ENCODE results near the gene FTO. TPM values are rescaled to one million over a fixed set of nuclear protein-coding genes. Genes with fewer than 3 reads are reported as not detected.

The FTO gene
- total and polyA plus RNA-seq, 2 of the 8 experiments (the other 6 are each of a cell fraction or from before 2014, with no cell fraction given), result 34.5 to 59.8 TPM

DNA sequence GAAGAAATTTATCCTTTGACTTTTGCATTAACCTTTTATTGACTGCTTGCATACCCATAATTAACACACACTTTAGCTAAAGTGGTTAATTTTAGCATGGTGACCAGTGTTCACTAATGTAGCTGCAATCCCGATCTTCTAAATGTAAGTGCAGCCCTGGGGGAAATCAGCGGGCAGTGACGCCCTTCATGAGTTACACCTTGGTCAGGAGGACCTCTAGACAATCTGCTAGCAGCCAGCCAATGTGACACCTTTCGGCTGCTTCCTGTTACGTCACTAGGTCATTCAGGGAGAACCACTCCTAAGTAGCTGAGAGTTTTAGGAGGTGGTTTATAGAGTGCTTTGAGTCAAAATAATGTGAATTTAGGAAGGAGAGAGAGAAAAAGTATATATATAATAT is 402.1 kb downstream of the FTO start:
- no peak for FAIRE-seq
- POLR2A ChIA-PET (ENCODE audit: partially characterized antibody), result no interaction called here

More for the DNA sequence above, 402.1 kb downstream of the FTO start:
- Histone ChIP-seq H4K8ac (ENCODE audit: extremely low read depth, insufficient read depth, low read length) (no peak overlapping the region), H2BK20ac (ENCODE audit: low read length) (no peak overlapping the region), H3K23me2 (ENCODE audit: low read depth, low read length) (no peaks in the 10 kb centered on the region; the same call in 1 of the 2 replicates), H3K4me1 (replicated peaks in 1 of 4; ENCODE audit: control insufficient read depth in 3 of 4, insufficient read depth in 4 of 4, low read length in 3 of 4) (no peaks in the 10 kb centered on the region), H3K27ac (ENCODE audit: low read depth, low read length) (no peak overlapping the region), H2BK5ac (ENCODE audit: low read depth, low read length) (no peak overlapping the region), H2BK12ac (ENCODE audit: low read depth, low read length) (no peak overlapping the region), H3K36me3 (ENCODE audit: control insufficient read depth in 2 of 4, insufficient read depth in 4 of 4, low read length in 3 of 4) (no peaks in the 10 kb centered on the region), H3K4me3 (ENCODE audit: extremely low read depth in 1 of 4, insufficient read depth in 2 of 4, low read depth in 3 of 4, low read length in 4 of 4) (no peak overlapping the region), H4K20me1 (replicated peaks in 1 of 2; ENCODE audit: control insufficient read depth in 1 of 2, insufficient read depth in 2 of 2, low read length in 2 of 2) (no peaks in the 10 kb centered on the region), H3K4ac (replicated peaks; ENCODE audit: insufficient read length, low read depth, low read length) (no peak overlapping the region), H2AK5ac (ENCODE audit: low read depth, low read length) (no peak overlapping the region), H3K56ac (replicated peaks; ENCODE audit: insufficient read length, low read depth, low read length) (no peak overlapping the region), H3K27me3 (replicated peaks in 1 of 4; ENCODE audit: control insufficient read depth in 3 of 4, extremely low read depth in 1 of 4, insufficient read depth in 3 of 4, low read length in 3 of 4) (no peaks in the 10 kb centered on the region), H3K4me2 (ENCODE audit: insufficient read depth in 1 of 2, low read depth in 2 of 2, low read length in 2 of 2) (no peak overlapping the region), H3K9me3 (ENCODE audit: insufficient read depth in 2 of 2, low read depth in 1 of 2, low read length in 1 of 2) (no peaks in the 10 kb centered on the region), H3K79me1 (ENCODE audit: low read depth, low read length) (no peaks in the 10 kb centered on the region), H4K91ac (replicated peaks; ENCODE audit: insufficient read length, low read length) (no peak overlapping the region), H2BK120ac (replicated peaks; ENCODE audit: low read depth, low read length) (no peak overlapping the region), H3K79me2 (ENCODE audit: control insufficient read depth in 1 of 2, insufficient read depth in 2 of 2, low read length in 2 of 2) (no peaks in the 10 kb centered on the region), H3K18ac (ENCODE audit: extremely low read depth, low read length) (no peak overlapping the region), H3K9ac (replicated peaks in 1 of 4; ENCODE audit: extremely low read depth in 1 of 4, low read depth in 3 of 4, low read length in 3 of 4) (no peak overlapping the region), H3K14ac (ENCODE audit: insufficient read length) (no peak overlapping the region), H2AFZ (ENCODE audit: low read length) (no peak overlapping the region), H3K23ac (ENCODE audit: insufficient read length) (no peak overlapping the region), H2BK15ac (ENCODE audit: low read length) (no peak overlapping the region), H4K5ac (ENCODE audit: insufficient read length, low read depth, low read length) (no peak overlapping the region)
- TF ChIP-seq PHF8 (conservative IDR thresholded peaks at IDR 0.05; ENCODE audit: low read depth, low read length), result no peak
- TF ChIP-seq BCL11A (IDR thresholded peaks at IDR 0.05; ENCODE audit: low read depth in 2 of 2, low read length in 2 of 2), result no peak
- TF ChIP-seq CBX8 (IDR thresholded peaks at IDR 0.05; ENCODE audit: borderline replicate concordance, low read depth, low read length), result no peak
- TF ChIP-seq CTBP2 (IDR thresholded peaks at IDR 0.05; ENCODE audit: borderline replicate concordance, insufficient read depth, insufficient read length, low read length), result no peak
- TF ChIP-seq, protein P1, sequence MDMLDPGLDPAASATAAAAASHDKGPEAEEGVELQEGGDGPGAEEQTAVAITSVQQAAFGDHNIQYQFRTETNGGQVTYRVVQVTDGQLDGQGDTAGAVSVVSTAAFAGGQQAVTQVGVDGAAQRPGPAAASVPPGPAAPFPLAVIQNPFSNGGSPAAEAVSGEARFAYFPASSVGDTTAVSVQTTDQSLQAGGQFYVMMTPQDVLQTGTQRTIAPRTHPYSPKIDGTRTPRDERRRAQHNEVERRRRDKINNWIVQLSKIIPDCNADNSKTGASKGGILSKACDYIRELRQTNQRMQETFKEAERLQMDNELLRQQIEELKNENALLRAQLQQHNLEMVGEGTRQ (IDR thresholded peaks at IDR 0.05; ENCODE audit: low read length), result no peak
- no peak for TF ChIP-seq TEAD4 (IDR thresholded peaks at IDR 0.05; ENCODE audit: low read depth, low read length)
- TF ChIP-seq KDM4A (IDR thresholded peaks at IDR 0.05; ENCODE audit: low read depth, low read length, severe bottlenecking), result no peak
- no peak for TF ChIP-seq ASH2L (IDR thresholded peaks at IDR 0.05; ENCODE audit: low read length)
- TF ChIP-seq RNF2 (IDR thresholded peaks at IDR 0.05; ENCODE audit: borderline replicate concordance, low read depth, low read length, missing control alignments, poor library complexity, severe bottlenecking), result no peak
- TF ChIP-seq JUN (IDR thresholded peaks at IDR 0.05; ENCODE audit: low read depth, low read length), result no peak
- WGBS, 2 experiments (ENCODE audit: extremely low coverage in 1 of 2, insufficient coverage in 1 of 2, insufficient read length in 1 of 2, insufficient replicate concordance in 2 of 2, low coverage in 1 of 2, low lambda C conversion rate in 2 of 2, missing lambda C conversion rate in 1 of 2), result 88% methylated on average over 5 of the region's 5 CpGs; no CpG with 5 or more reads in 1 of the 2 experiments
- DNase-seq (ENCODE audit: low read depth in 1 of 2, low spot score in 2 of 2), result no peak
- CTCF ChIA-PET (ENCODE audit: partially characterized antibody), result no interaction called here

Data from H1 (cell line).